Peyer's patch (tissue), 4 donors: Measurements from ENCODE around the gene NPIPA3. TPM values are rescaled to one million over a fixed set of nuclear protein-coding genes. Genes with fewer than 3 reads are reported as not detected.
A peak's percentile ranks its signal among the peaks of the same experiment; 100 is the strongest.
"Not testable (repeated sequence)": the region's sequence is repeated elsewhere in the genome, so short reads cannot be mapped to it uniquely, and the experiment has no call there.

Experiments used
- DNase-seq, 3 donors: peaks; one replicate each; pipeline ENCODE4 v3.0.0-alpha.2; 2017 to 2019
- H3K27ac ChIP-seq, 4 donors: fragments of 200-600 bp; sonication (generic); one replicate each; pipeline ENCODE4 v1.5.1; 2016 to 2019
- H3K27me3 ChIP-seq, 2 donors: fragments of 200-600 bp; sonication (generic); one replicate each; pipeline ENCODE4 v1.5.1; 2019
- H3K36me3 ChIP-seq, 3 donors: fragments of 200-600 bp; sonication (generic); one replicate each; pipeline ENCODE4 v1.5.1; 2016 to 2019
- H3K4me1 ChIP-seq, 4 donors: fragments of 200-600 bp; sonication (generic); one replicate each; pipeline ENCODE4 v1.5.1; 2016 to 2019
- H3K4me3 ChIP-seq, 4 donors: fragments of 200-600 bp; sonication (generic); 1 replicate in 3 of 4; 2 replicates in 1 of 4; pipeline ENCODE4 v1.5.1; 2016 to 2019; ENCODE audit warnings: mild to moderate bottlenecking in 1 of 4
- H3K9me3 ChIP-seq, 4 donors: fragments of 200-600 bp; sonication (generic); one replicate each; pipeline ENCODE4 v1.5.1; 2016 to 2019; ENCODE audit warnings: mild to moderate bottlenecking in 1 of 4
- POLR2A ChIP-seq, 2 donors: fragments of 450-650 bp; IDR thresholded peaks; one replicate each; pipeline ENCODE4 v1.5.1; 2017; ENCODE audit warnings: antibody characterized with exemption in 2 of 2, mild to moderate bottlenecking in 2 of 2, moderate library complexity in 2 of 2
- total RNA-seq, 4 donors: library from RNA; depleted of rRNA; stranded (reverse); fragments of >200 nt; gene quantifications; one replicate each; pipeline ENCODE4 v1.1.0, GENCODE V29; 2016
- TF ChIP-seq, protein P1 (sequence below), 6 experiments: fragments of 450-650 bp in 4 of 6; fragments of 200-600 bp in 2 of 6; sonication (generic) in 1 of 6; IDR thresholded peaks; one replicate each; pipeline ENCODE4 v1.5.1; 2017 to 2019; ENCODE audit warnings: antibody characterized with exemption in 6 of 6, mild to moderate bottlenecking in 3 of 6, moderate library complexity in 1 of 6

The NPIPA3 gene
- total RNA-seq, 4 donors from 2014 or later, result 1.1 TPM; not detected in 3

DNA sequence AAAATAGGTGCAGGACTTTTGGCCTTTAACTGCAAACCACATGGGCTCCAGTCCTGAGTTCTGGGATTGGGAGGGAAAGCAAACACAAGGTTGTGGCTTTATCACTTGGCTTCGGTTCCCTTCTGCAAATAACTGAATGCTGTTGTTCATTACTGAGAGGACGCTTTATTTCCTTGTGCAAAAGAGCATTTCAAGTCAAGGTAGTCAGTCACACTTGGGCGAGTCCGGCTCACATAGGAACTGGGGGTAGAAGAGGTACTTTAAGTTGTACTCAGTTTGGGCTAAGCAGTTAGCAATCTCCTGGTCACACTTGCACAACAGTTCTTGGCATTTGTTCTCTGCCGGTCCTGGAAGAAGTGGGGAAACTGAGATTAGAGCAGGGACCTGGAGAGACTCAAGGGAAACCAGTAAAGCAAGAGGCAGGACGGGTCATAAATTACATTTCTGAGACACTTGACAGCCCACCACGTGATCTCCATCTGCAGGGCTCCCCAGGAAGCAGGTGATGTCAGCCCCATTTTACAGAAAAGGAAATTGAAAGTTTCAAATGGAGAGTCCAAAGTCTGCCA, 30.7 kb upstream of the NPIPA3 start:
- Histone ChIP-seq H3K27ac (peak overlapping the region in 3 of 4 donors; percentile 28 to 55 (median 47)), H3K4me3 (no peak overlapping the region), H3K4me1 (peaks cover 0 to 18% (median 1%) of the 10 kb centered on the region in 4 donors), H3K36me3 (peaks cover 0 to 13% (median 0%) of the 10 kb centered on the region in 3 donors), H3K9me3 (no peaks in the 10 kb centered on the region), H3K27me3 (no peaks in the 10 kb centered on the region)
- peak in 2 of 3 donors; percentile 54 to 65 for DNase-seq
- TF ChIP-seq, protein P1, sequence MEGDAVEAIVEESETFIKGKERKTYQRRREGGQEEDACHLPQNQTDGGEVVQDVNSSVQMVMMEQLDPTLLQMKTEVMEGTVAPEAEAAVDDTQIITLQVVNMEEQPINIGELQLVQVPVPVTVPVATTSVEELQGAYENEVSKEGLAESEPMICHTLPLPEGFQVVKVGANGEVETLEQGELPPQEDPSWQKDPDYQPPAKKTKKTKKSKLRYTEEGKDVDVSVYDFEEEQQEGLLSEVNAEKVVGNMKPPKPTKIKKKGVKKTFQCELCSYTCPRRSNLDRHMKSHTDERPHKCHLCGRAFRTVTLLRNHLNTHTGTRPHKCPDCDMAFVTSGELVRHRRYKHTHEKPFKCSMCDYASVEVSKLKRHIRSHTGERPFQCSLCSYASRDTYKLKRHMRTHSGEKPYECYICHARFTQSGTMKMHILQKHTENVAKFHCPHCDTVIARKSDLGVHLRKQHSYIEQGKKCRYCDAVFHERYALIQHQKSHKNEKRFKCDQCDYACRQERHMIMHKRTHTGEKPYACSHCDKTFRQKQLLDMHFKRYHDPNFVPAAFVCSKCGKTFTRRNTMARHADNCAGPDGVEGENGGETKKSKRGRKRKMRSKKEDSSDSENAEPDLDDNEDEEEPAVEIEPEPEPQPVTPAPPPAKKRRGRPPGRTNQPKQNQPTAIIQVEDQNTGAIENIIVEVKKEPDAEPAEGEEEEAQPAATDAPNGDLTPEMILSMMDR (IDR thresholded peaks at IDR 0.05), result no peak
- TF ChIP-seq POLR2A (IDR thresholded peaks at IDR 0.05), result no peak

DNA sequence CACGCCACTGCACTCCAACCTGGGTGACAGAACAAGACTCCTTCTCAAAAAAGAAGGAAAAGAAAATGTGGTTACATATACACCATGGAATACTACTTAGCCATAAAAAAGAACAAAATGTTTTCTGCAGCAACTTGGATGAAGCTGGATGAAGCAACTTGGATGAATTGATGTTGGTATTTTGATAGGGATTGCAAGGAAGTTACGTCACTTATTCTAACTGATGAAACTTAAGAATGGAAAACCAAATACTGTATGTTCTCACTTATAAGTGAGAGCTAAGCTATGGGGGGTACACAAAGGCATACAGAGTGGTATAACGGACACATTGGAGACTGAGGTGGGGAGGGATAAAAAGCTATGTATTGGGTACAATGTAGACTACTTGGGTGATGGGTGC, 26.6 kb upstream of the NPIPA3 start:
- Histone ChIP-seq H3K36me3 (no peaks in the 10 kb centered on the region), H3K27me3 (no peaks in the 10 kb centered on the region), H3K27ac (no peak overlapping the region), H3K4me1 (peaks cover 0 to 2% (median 0%) of the 10 kb centered on the region in 4 donors), H3K4me3 (no peak overlapping the region), H3K9me3 (no peaks in the 10 kb centered on the region)
- no peak for TF ChIP-seq POLR2A (IDR thresholded peaks at IDR 0.05)
- TF ChIP-seq, protein P1 (IDR thresholded peaks at IDR 0.05), result no peak
- DNase-seq, result no peak

DNA sequence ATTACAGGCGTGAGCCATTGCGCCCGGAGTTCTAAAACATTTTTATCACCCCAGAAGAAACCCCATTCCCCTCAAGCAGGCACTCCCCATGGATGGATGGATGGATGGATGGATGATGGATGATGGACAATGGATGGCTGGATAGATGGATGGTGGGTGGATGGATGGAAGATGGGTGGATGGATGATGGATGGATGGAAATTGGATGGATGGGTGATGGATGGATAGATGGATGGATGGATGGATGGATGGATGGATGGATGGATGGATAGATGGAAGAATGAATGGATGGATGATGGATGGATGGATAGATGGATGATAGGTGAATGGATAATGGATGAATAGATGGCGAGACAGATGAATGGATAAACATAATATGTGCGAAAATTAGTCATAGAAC, 25.6 kb upstream of the NPIPA3 start:
- H3K27ac ChIP-seq, result no peak overlapping the region
- no peak overlapping the region for H3K4me3 ChIP-seq
- no peak for DNase-seq
- no peaks in the 10 kb centered on the region for H3K4me1 ChIP-seq
- no peak for TF ChIP-seq POLR2A (IDR thresholded peaks at IDR 0.05)
- TF ChIP-seq, protein P1 (IDR thresholded peaks at IDR 0.05), result no peak
- H3K9me3 ChIP-seq, result no peaks in the 10 kb centered on the region
- H3K36me3 ChIP-seq, result no peaks in the 10 kb centered on the region
- H3K27me3 ChIP-seq, result no peaks in the 10 kb centered on the region

DNA sequence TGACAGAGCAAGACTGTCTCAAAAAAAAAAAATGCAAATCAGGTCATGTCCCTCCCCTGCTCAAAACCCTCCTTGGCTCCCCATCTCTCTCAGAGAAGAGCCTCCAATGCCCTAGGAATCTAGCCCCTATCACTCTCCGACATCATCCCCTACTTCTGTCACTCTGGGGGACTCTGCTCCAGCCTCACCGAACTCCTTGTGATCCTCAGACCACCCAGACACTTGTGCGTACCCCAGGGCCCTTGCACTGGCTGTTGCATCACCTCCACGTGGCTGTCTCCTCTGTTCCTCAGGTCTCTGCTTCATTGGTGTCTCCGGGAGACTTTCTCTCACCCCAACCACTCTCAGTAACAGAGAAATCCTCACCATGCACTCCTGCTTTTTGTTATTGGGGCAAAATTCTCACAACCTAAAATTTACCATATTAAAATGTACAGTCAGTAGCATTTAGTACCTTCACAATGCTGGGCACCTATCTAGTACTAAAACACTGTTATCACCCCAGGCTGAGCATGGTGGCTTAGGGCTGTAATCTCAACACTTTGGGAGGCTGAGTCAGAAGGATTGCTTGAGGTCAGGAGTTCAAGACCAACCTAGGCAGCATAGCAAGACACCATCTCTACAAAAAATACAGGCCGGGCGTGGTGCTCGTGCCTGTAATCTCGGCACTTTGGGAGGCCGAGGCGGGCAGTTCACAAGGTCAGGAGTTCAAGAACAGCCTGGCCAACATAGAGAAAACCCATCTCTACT, 24.3 kb upstream of the NPIPA3 start:
- Histone ChIP-seq H3K9me3 (no peaks in the 10 kb centered on the region), H3K36me3 (no peaks in the 10 kb centered on the region), H3K27me3 (no peaks in the 10 kb centered on the region), H3K4me1 (no peaks in the 10 kb centered on the region), H3K27ac (no peak overlapping the region), H3K4me3 (no peak overlapping the region)
- TF ChIP-seq, protein P1 (IDR thresholded peaks at IDR 0.05), result no peak
- no peak for TF ChIP-seq POLR2A (IDR thresholded peaks at IDR 0.05)
- no peak for DNase-seq

DNA sequence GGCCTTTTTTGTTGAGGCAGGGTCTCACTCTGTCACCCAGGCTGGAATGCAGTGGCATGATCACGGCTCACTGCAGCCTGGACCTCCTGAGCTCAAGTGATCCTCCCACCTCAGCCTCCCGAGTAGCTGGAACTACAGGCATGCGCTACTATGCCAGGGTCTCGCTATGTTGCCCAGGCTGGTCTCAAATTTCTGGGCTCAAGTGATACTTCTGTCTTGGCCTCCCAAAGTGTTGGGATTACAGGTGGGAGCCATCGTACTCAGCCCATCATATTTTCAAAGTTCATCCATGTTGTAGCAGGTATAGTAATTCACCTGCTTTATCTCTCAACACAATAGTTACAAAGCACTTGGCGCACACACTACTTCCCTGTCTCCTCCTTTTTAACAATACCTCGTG, 22.8 kb upstream of the NPIPA3 start:
- H3K36me3 ChIP-seq, H3K9me3 ChIP-seq, DNase-seq, H3K27ac ChIP-seq, H3K4me3 ChIP-seq, H3K4me1 ChIP-seq, H3K27me3 ChIP-seq: not testable (repeated sequence)

DNA sequence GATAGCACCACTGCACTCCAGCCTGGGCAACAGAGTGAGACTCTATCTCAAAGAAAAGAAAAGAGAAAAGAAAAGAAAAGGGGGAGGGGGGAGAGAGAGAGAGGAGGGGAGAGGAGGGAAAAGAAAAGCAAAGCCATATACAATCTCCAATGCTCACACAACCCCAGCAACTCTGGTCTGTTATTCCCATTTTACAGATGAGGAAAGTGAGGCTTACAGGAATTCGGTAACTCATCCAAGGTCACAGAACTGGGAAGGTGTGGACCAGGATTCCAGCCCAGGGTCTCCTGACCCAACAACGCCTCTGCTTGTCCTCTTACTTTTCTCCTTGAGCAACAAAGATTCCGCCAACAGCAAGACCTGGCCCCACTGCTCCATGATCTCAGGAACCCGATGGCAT, 22.1 kb upstream of the NPIPA3 start:
- Histone ChIP-seq H3K9me3 (no peaks in the 10 kb centered on the region), H3K4me3 (no peak overlapping the region), H3K27me3 (no peaks in the 10 kb centered on the region), H3K27ac (no peak overlapping the region), H3K36me3 (no peaks in the 10 kb centered on the region), H3K4me1 (no peaks in the 10 kb centered on the region)
- DNase-seq, result no peak
- TF ChIP-seq, protein P1 (IDR thresholded peaks at IDR 0.05), result no peak
- TF ChIP-seq POLR2A (IDR thresholded peaks at IDR 0.05), result no peak
